Activated CD4-positive, alpha-beta memory T cell treated with anti-CD3 and anti-CD28 coated beads for 36 hours (primary cell): ENCODE data around the gene HSD17B7. TPM values are rescaled to one million over a fixed set of nuclear protein-coding genes. Genes with fewer than 3 reads are reported as not detected.
"Not testable (repeated sequence)": the region's sequence is repeated elsewhere in the genome, so short reads cannot be mapped to it uniquely, and the experiment has no call there.

Source experiments
- CTCF ChIA-PET: fragments of 350-600 bp; sonication (Branson Sonifier 250); formaldehyde crosslinking; loops from one replicate; lab custom pipeline; 2021; ENCODE audit warnings: antibody characterized with exemption, inconsistent platforms; lab: Charles Lee
- POLR2A ChIA-PET: fragments of 350-600 bp; sonication (Branson Sonifier 250); formaldehyde crosslinking; loops from one replicate; lab custom pipeline; 2021; ENCODE audit warnings: antibody characterized with exemption; lab: Charles Lee
- DNase-seq: peaks from one replicate; pipeline ENCODE4 v3.0.0-alpha.2; 2020
- H3K27ac Mint-ChIP-seq: one replicate; pipeline ENCODE4 v1.8.0; 2021; ENCODE audit warnings: mixed read lengths
- H3K27me3 Mint-ChIP-seq: one replicate; pipeline ENCODE4 v1.8.0; 2021; ENCODE audit warnings: mixed read lengths
- H3K36me3 Mint-ChIP-seq: one replicate; pipeline ENCODE4 v1.8.0; 2021; ENCODE audit warnings: mixed read lengths
- H3K4me1 Mint-ChIP-seq: one replicate; pipeline ENCODE4 v1.8.0; 2021; ENCODE audit warnings: low read depth, mixed read lengths
- H3K4me3 Mint-ChIP-seq: one replicate; pipeline ENCODE4 v1.8.0; 2021; ENCODE audit warnings: mild to moderate bottlenecking, mixed read lengths
- H3K9me3 Mint-ChIP-seq: one replicate; pipeline ENCODE4 v1.8.0; 2021; ENCODE audit warnings: mixed read lengths
- intact Hi-C: fragments of 100-400 bp; cut with micrococcal nuclease; formaldehyde crosslinking; loops from one replicate; pipeline ENCODE4 v1.15.1; 2023
- total RNA-seq, 2 experiments: library from RNA; stranded (reverse); gene quantifications; one replicate each; pipeline ENCODE4 v1.2.3, GENCODE V29; 2021

HSD17B7 gene
- total RNA-seq, 2 experiments from 2014 or later: 29.3 to 29.7 TPM

GRCh38 chr1:162779043-162779442 lies 11.5 kb upstream of the HSD17B7 start:
- Mint-ChIP-seq H3K36me3 (no peaks in the 10 kb centered on the region), H3K27ac (no peak overlapping the region), H3K4me3 (no peak overlapping the region), H3K9me3 (no peaks in the 10 kb centered on the region), H3K4me1 (no peaks in the 10 kb centered on the region), H3K27me3 (peaks cover 17% of the 10 kb centered on the region)
- intact Hi-C loops: no loop called here
- DNase-seq: no peak
- POLR2A ChIA-PET: interaction anchor here (0.5 kb wide), 1 partner anchor 171 kb away, joined by 3 read pairs; no protein-coding TSS in a partner anchor
- CTCF ChIA-PET: no interaction called here

GRCh38 chr1:162782671-162783070 lies 7.8 kb upstream of the HSD17B7 start:
- intact Hi-C loops: no loop called here
- DNase-seq: no peak
- Mint-ChIP-seq H3K27me3 (peaks cover 13% of the 10 kb centered on the region), H3K36me3 (no peaks in the 10 kb centered on the region), H3K9me3 (no peaks in the 10 kb centered on the region), H3K4me3 (no peak overlapping the region), H3K4me1 (no peaks in the 10 kb centered on the region), H3K27ac (no peak overlapping the region)
- ChIA-PET CTCF (no interaction called here), POLR2A (no interaction called here)

- H3K27ac Mint-ChIP-seq, H3K4me3 Mint-ChIP-seq, CTCF ChIA-PET, H3K27me3 Mint-ChIP-seq, POLR2A ChIA-PET, intact Hi-C loops, H3K9me3 Mint-ChIP-seq, H3K4me1 Mint-ChIP-seq, H3K36me3 Mint-ChIP-seq, DNase-seq: not testable (repeated sequence)
Observed at GRCh38 chr1:162784926-162785325, 5.6 kb upstream of the HSD17B7 start.

- H3K4me1 Mint-ChIP-seq, H3K4me3 Mint-ChIP-seq, CTCF ChIA-PET, POLR2A ChIA-PET, H3K9me3 Mint-ChIP-seq, intact Hi-C loops, H3K27ac Mint-ChIP-seq, H3K27me3 Mint-ChIP-seq, H3K36me3 Mint-ChIP-seq: not testable (repeated sequence)
- peak; percentile 13 for DNase-seq
Observed at GRCh38 chr1:162788783-162789182, 1.7 kb upstream of the HSD17B7 start.

DNA sequence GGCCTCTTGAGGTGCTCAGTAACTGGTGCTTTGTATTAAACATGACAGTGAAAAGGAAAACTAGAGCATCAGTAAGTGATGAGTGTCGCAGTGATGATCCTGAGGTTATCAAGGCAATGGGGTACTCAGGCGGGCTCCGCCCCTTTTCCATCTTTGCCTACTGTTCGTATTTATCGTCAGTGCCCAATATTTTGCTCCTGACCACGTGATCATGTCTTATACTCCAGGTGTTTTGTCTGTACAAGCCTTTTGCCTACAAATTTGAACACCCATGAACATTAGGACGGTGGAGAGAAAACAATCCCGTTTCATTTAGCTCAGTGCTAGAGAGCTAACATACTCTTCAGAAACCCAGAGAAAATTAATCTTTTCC lies 469 bp downstream of the HSD17B7 start:
- CTCF ChIA-PET, H3K36me3 Mint-ChIP-seq, DNase-seq, H3K4me1 Mint-ChIP-seq, POLR2A ChIA-PET, H3K9me3 Mint-ChIP-seq, H3K27me3 Mint-ChIP-seq: not testable (repeated sequence)
- Mint-ChIP-seq H3K4me3 (peak overlapping the region; percentile 90), H3K27ac (peak overlapping the region; percentile 92)
- intact Hi-C loops: loop anchor here (5.0 kb wide), 1 partner anchor 229 kb away; the partner anchor contains the start of gene UAP1

GRCh38 chr1:162794284-162794683 lies 3.8 kb downstream of the HSD17B7 start:
- H3K27ac Mint-ChIP-seq, POLR2A ChIA-PET, H3K9me3 Mint-ChIP-seq, H3K4me3 Mint-ChIP-seq, DNase-seq, CTCF ChIA-PET, H3K4me1 Mint-ChIP-seq, H3K27me3 Mint-ChIP-seq: not testable (repeated sequence)
- intact Hi-C loops: loop anchor here (5.0 kb wide), 1 partner anchor 232 kb away; the partner anchor contains the start of gene UAP1
- peaks cover 25% of the 10 kb centered on the region for H3K36me3 Mint-ChIP-seq

GRCh38 chr1:162796617-162797279 lies 6.2 kb downstream of the HSD17B7 start:
- H3K27ac Mint-ChIP-seq, H3K4me1 Mint-ChIP-seq, H3K4me3 Mint-ChIP-seq, POLR2A ChIA-PET, intact Hi-C loops, H3K9me3 Mint-ChIP-seq, H3K27me3 Mint-ChIP-seq, DNase-seq, CTCF ChIA-PET: not testable (repeated sequence)
- H3K36me3 Mint-ChIP-seq: peaks cover 43% of the 10 kb centered on the region

DNA sequence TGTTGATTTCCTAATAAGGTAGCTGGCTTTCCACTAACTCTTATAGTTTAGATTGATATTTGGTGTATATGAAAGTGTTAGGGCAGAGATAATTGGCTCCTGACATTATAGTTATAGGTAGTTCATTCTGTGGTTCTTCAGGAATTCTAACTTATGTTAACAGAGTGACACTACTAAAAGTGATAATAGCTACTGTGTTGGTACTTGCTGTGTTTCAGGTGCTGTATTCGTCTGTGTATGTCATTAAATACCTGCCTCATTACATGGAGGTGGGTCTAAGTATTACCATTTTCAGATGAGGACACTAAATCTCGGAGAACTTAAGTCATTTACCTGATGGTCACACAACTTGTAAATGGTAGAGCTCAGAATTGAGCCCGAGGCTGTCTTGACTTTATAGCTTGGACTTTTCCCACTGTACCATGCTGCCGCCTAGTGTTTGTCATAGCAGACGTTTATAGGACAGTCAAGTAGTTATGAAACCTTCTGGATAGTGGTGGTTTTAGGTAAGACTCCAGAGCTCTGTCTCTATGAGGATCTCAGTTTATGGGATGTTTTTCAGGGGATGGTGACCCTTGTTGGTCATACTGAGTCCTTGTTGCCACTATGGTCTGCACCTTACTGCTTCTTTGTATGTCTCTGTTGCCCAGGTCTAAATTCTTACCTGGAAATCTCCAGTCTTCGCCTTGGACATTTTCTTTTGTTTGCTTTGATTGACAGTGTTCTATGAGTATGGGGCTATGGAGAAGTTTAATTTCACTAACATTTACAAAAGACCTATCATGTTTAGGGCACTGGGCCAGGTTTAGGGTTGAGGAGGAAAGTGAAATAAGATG lies 9.7 kb downstream of the HSD17B7 start:
- H3K9me3 Mint-ChIP-seq, H3K27me3 Mint-ChIP-seq, POLR2A ChIA-PET, intact Hi-C loops, DNase-seq, H3K4me1 Mint-ChIP-seq, H3K27ac Mint-ChIP-seq, H3K4me3 Mint-ChIP-seq: not testable (repeated sequence)
- CTCF ChIA-PET: interaction anchor here (2.2 kb wide), 1 partner anchor 187 kb away, joined by 8 read pairs; no protein-coding TSS in a partner anchor
- peaks cover 53% of the 10 kb centered on the region for H3K36me3 Mint-ChIP-seq

GRCh38 chr1:162807503-162807902 lies 17.0 kb downstream of the HSD17B7 start:
- H3K9me3 Mint-ChIP-seq, H3K4me1 Mint-ChIP-seq, DNase-seq, H3K27ac Mint-ChIP-seq, intact Hi-C loops, POLR2A ChIA-PET, CTCF ChIA-PET, H3K27me3 Mint-ChIP-seq, H3K4me3 Mint-ChIP-seq: not testable (repeated sequence)
- peaks cover 60% of the 10 kb centered on the region for H3K36me3 Mint-ChIP-seq

DNA sequence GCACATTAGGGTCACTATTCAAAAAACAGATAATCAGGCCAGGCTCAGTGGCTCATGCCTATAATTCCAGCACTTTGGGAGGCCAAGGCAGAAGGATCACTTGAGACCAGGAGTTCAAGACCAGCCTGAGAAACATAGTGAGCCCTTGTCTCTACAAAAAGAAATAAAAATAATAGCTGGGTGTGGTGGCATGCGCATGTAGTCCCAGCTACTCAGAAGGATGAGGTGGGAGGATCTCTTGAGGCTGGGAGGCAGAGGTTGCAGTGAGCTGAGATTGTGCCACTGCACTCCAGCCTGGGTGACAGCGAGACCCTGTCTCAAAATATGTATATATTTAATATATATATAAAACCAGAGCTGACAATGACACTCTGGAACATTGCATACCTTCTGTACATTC lies 21.9 kb downstream of the HSD17B7 start:
- H3K27me3 Mint-ChIP-seq, POLR2A ChIA-PET, H3K9me3 Mint-ChIP-seq, H3K4me1 Mint-ChIP-seq, intact Hi-C loops, H3K27ac Mint-ChIP-seq, CTCF ChIA-PET, H3K4me3 Mint-ChIP-seq, DNase-seq: not testable (repeated sequence)
- H3K36me3 Mint-ChIP-seq: peaks cover 30% of the 10 kb centered on the region

DNA sequence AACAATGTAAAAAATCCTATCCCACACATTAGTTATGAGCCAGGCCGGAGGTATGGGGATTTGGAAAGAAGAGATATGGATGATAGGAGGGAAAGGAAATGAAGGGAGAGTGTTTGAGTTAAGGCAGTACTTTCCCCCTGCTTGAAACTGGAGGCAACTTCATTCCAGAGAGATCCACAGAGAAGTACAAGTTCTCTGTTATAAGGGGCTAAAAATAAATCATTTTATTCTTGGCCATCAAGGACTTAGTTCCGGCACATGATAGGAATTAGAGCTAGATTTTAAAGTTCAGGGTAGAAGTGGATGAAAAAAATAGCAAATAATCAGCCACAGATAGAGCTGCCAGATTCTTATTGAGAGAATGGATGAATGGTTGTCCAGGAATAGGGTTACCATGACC lies 27.6 kb downstream of the HSD17B7 start:
- H3K9me3 Mint-ChIP-seq, DNase-seq, intact Hi-C loops, CTCF ChIA-PET, H3K27ac Mint-ChIP-seq, H3K4me3 Mint-ChIP-seq, H3K36me3 Mint-ChIP-seq, POLR2A ChIA-PET: not testable (repeated sequence)
- H3K4me1 Mint-ChIP-seq: peaks cover 13% of the 10 kb centered on the region
- H3K27me3 Mint-ChIP-seq: peaks cover 13% of the 10 kb centered on the region

DNA sequence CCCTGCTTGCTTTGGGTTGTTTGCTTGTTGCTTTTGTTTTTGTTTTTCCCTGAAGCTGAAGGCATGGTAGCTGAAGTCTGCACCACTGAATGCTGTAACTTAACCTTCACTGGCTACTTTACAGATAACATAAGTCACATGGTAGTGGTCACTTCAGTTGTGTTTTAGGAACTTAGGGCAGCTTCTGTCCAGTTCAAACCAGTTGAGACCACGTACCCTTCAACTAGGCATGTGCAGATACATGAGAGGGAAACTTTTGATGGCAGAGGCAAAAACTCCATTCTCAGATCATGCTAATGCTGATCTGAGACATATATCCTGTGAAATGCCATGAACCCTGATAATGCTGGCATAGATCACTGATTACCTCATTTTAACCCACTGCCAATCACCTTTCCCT lies 28.2 kb downstream of the HSD17B7 start:
- H3K4me3 Mint-ChIP-seq, H3K27ac Mint-ChIP-seq, DNase-seq, POLR2A ChIA-PET, CTCF ChIA-PET, intact Hi-C loops, H3K36me3 Mint-ChIP-seq, H3K9me3 Mint-ChIP-seq: not testable (repeated sequence)
- Mint-ChIP-seq H3K4me1 (peaks cover 15% of the 10 kb centered on the region), H3K27me3 (peaks cover 15% of the 10 kb centered on the region)
